ENCODE results near the gene POMGNT1. TPM values are rescaled to one million over a fixed set of nuclear protein-coding genes. Genes with fewer than 3 reads are reported as not detected.
A peak's percentile ranks its signal among the peaks of the same experiment; 100 is the strongest.

The POMGNT1 gene
- total and polyA plus RNA-seq, 5 donors from 2014 or later, result 28.9 to 35.8 (median 32.5) TPM

DNA sequence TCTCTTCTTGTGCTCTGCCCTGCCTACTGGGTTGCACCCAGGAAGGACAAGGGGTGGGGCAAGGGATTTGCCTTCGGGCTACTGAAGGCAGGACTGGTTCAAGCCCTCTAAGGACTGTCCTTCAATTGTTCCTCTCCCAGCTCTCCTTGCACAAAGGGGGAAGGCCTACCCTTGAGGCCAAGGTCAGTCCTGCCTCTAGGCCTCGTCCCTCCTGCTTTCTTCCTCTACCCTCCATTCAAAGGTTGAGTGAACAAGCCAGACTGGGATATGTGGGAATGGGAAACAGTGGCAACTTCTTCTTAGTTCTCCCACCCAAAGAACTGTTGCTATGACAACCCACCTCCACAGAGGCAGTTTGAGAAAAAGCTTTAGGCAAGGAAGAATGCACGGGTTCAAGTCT, 7.6 kb upstream of the POMGNT1 start:
- Mint-ChIP-seq H3K27me3 (no peaks in the 10 kb centered on the region), H3K4me3 (no peak overlapping the region), H3K27ac (peak overlapping the region in 1 of 3 donors; percentile 5), H3K4me1 (peaks cover 0 to 14% (median 10%) of the 10 kb centered on the region in 4 donors), H3K9me3 (no peaks in the 10 kb centered on the region), H3K36me3 (no peaks in the 10 kb centered on the region)
- Histone ChIP-seq H3K36me3 (ENCODE audit: control insufficient read depth, insufficient read depth, low read length) (no peaks in the 10 kb centered on the region), H3K27me3 (ENCODE audit: control insufficient read depth, insufficient read depth, low read length) (no peaks in the 10 kb centered on the region), H3K9me3 (ENCODE audit: control insufficient read depth in 2 of 2, low read length in 2 of 2) (no peaks in the 10 kb centered on the region), H3K27ac (ENCODE audit: insufficient read depth, low read length, poor library complexity, severe bottlenecking) (no peak overlapping the region), H3K4me1 (ENCODE audit: control insufficient read depth, insufficient read depth, low read length, poor library complexity, severe bottlenecking) (peaks cover 12% of the 10 kb centered on the region), H3K4me3 (ENCODE audit: low read depth, low read length) (no peak overlapping the region)
- no peak for DNase-seq
- ATAC-seq (ENCODE audit: low read depth in 2 of 2), result no peak

DNA sequence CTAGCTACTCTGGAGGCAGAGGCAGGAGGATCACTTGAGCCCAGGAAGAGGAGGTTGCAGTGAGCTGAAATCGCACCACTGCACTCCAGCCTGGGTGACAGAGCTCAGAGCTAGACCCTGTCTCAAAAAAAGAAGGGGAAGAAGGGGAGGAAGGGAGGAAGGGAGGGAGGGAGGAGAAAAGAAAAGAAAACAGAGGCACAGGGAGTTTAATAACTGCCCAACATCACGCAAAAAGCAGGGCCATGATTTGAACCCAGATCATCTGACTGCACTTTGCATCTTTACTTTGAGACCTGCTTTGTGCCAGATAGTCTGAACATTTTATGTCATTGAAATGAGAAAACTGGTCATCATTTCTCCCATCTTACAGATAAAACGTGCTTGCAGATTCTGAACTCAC, 6.9 kb upstream of the POMGNT1 start:
- H3K4me1 Mint-ChIP-seq, result peaks cover 0 to 16% (median 11%) of the 10 kb centered on the region in 4 donors
- H3K27me3 ChIP-seq (ENCODE audit: control insufficient read depth, insufficient read depth, low read length), result no peaks in the 10 kb centered on the region

DNA sequence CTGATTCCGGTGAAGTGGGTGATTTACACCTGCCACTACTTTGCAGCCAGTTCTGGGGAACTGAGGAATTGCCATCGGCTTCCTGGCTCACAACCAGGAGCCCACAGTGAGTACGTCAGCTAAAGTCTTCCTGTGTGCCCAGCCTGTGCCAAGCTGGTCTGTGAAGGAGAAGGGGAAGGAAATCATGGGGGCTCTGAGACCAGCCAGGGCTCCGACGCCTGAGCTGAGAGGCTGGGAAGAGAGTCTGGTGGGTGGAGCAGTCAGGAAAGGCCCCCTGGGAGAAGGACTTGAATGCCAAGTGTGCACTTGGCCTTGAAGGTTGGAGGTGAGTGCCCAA, 6.1 kb upstream of the POMGNT1 start:
- Mint-ChIP-seq H3K27ac (peak overlapping the region in 1 of 3 donors; percentile 9), H3K36me3 (no peaks in the 10 kb centered on the region), H3K27me3 (no peaks in the 10 kb centered on the region), H3K4me3 (peak overlapping the region in 3 of 4 donors; percentile 4 to 59 (median 43)), H3K4me1 (peaks cover 0 to 18% (median 12%) of the 10 kb centered on the region in 4 donors), H3K9me3 (no peaks in the 10 kb centered on the region)
- Histone ChIP-seq H3K27ac (ENCODE audit: insufficient read depth, low read length, poor library complexity, severe bottlenecking) (no peak overlapping the region), H3K27me3 (ENCODE audit: control insufficient read depth, insufficient read depth, low read length) (no peaks in the 10 kb centered on the region), H3K9me3 (ENCODE audit: control insufficient read depth in 2 of 2, low read length in 2 of 2) (no peaks in the 10 kb centered on the region), H3K4me1 (ENCODE audit: control insufficient read depth, insufficient read depth, low read length, poor library complexity, severe bottlenecking) (peaks cover 12% of the 10 kb centered on the region), H3K36me3 (ENCODE audit: control insufficient read depth, insufficient read depth, low read length) (no peaks in the 10 kb centered on the region), H3K4me3 (ENCODE audit: low read depth, low read length) (no peak overlapping the region)
- ATAC-seq (ENCODE audit: low read depth in 2 of 2), result no peak
- no peak for DNase-seq

More for the DNA sequence above, 6.9 kb upstream of the POMGNT1 start:
- Histone ChIP-seq H3K36me3 (ENCODE audit: control insufficient read depth, insufficient read depth, low read length) (no peaks in the 10 kb centered on the region), H3K4me1 (ENCODE audit: control insufficient read depth, insufficient read depth, low read length, poor library complexity, severe bottlenecking) (peaks cover 12% of the 10 kb centered on the region), H3K9me3 (ENCODE audit: control insufficient read depth in 2 of 2, low read length in 2 of 2) (no peaks in the 10 kb centered on the region), H3K27ac (ENCODE audit: insufficient read depth, low read length, poor library complexity, severe bottlenecking) (no peak overlapping the region), H3K4me3 (ENCODE audit: low read depth, low read length) (no peak overlapping the region)
- Mint-ChIP-seq H3K36me3 (no peaks in the 10 kb centered on the region), H3K4me3 (no peak overlapping the region), H3K27me3 (no peaks in the 10 kb centered on the region), H3K27ac (peak overlapping the region in 1 of 3 donors; percentile 82), H3K9me3 (no peaks in the 10 kb centered on the region)
- ATAC-seq (ENCODE audit: low read depth in 2 of 2) (no peak), DNase-seq (no peak)

- Histone ChIP-seq H3K27me3 (ENCODE audit: control insufficient read depth, insufficient read depth, low read length) (no peaks in the 10 kb centered on the region), H3K36me3 (ENCODE audit: control insufficient read depth, insufficient read depth, low read length) (no peaks in the 10 kb centered on the region), H3K9me3 (ENCODE audit: control insufficient read depth in 2 of 2, low read length in 2 of 2) (no peaks in the 10 kb centered on the region), H3K27ac (ENCODE audit: insufficient read depth, low read length, poor library complexity, severe bottlenecking) (no peak overlapping the region), H3K4me1 (ENCODE audit: control insufficient read depth, insufficient read depth, low read length, poor library complexity, severe bottlenecking) (peaks cover 17% of the 10 kb centered on the region), H3K4me3 (ENCODE audit: low read depth, low read length) (no peak overlapping the region)
- H3K36me3 Mint-ChIP-seq, result no peaks in the 10 kb centered on the region
- H3K4me3 Mint-ChIP-seq, result peak overlapping the region in 3 of 4 donors; percentile 43 to 85 (median 59)
- ATAC-seq (ENCODE audit: low read depth in 2 of 2) (no peak), DNase-seq (no peak)
- H3K27ac Mint-ChIP-seq, result peak overlapping the region in 1 of 3 donors; percentile 6
- no peaks in the 10 kb centered on the region for H3K27me3 Mint-ChIP-seq
- H3K4me1 Mint-ChIP-seq, result peaks cover 0 to 23% (median 16%) of the 10 kb centered on the region in 4 donors
- H3K9me3 Mint-ChIP-seq, result no peaks in the 10 kb centered on the region
These were observed 5.6 kb upstream of the POMGNT1 start for GRCh38 chr1:46203738-46204405.

GRCh38 chr1:46199233-46199749, 1.1 kb upstream of the POMGNT1 start:
- H3K36me3 ChIP-seq (ENCODE audit: control insufficient read depth, insufficient read depth, low read length), result peaks cover 7% of the 10 kb centered on the region
- Mint-ChIP-seq H3K9me3 (no peaks in the 10 kb centered on the region), H3K4me1 (peaks cover 4 to 46% (median 26%) of the 10 kb centered on the region in 4 donors), H3K36me3 (peaks cover 12% of the 10 kb centered on the region), H3K27me3 (no peaks in the 10 kb centered on the region), H3K27ac (peak overlapping the region in 2 of 3 donors; percentile 60 to 87), H3K4me3 (peak overlapping the region; percentile 85 to 90 (median 90))
- DNase-seq (no peak), ATAC-seq (ENCODE audit: low read depth in 2 of 2) (no peak)
- no peaks in the 10 kb centered on the region for H3K9me3 ChIP-seq (ENCODE audit: control insufficient read depth in 2 of 2, low read length in 2 of 2)
- no peaks in the 10 kb centered on the region for H3K27me3 ChIP-seq (ENCODE audit: control insufficient read depth, insufficient read depth, low read length)
- peaks cover 34% of the 10 kb centered on the region for H3K4me1 ChIP-seq (ENCODE audit: control insufficient read depth, insufficient read depth, low read length, poor library complexity, severe bottlenecking)
- no peak overlapping the region for H3K27ac ChIP-seq (ENCODE audit: insufficient read depth, low read length, poor library complexity, severe bottlenecking)
- peak overlapping the region; percentile 19 for H3K4me3 ChIP-seq (ENCODE audit: low read depth, low read length)

DNA sequence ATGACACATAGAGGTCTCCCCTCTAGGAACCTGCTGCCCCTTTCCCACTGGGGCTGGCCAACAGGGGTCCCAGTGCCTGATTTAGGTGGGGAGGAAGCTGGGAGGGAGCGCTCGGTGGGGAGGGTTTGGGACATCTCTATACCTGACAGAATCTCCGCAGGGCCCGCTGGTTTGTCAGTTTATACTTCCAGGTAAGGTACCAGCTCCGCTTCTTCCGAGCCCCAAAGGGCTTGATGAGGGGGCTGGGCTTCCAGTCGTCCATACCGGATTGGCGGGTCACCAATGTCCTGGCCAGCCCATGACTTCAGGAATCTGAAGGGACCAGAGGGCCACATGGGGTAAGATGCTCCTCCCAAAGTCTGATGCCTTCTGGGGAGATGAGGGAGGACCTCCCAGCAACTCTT, 672 bp downstream of the POMGNT1 start:
- no peaks in the 10 kb centered on the region for H3K27me3 ChIP-seq (ENCODE audit: control insufficient read depth, insufficient read depth, low read length)
- peaks cover 20% of the 10 kb centered on the region for H3K36me3 ChIP-seq (ENCODE audit: control insufficient read depth, insufficient read depth, low read length)
- DNase-seq, result no peak
- Mint-ChIP-seq H3K4me3 (peak overlapping the region; percentile 85 to 91 (median 88)), H3K4me1 (peaks cover 4 to 33% (median 20%) of the 10 kb centered on the region in 4 donors), H3K9me3 (no peaks in the 10 kb centered on the region), H3K27ac (peak overlapping the region in 2 of 3 donors; percentile 31 to 75), H3K36me3 (peaks cover 12% of the 10 kb centered on the region), H3K27me3 (no peaks in the 10 kb centered on the region)
- peak overlapping the region; percentile 90 for H3K4me3 ChIP-seq (ENCODE audit: low read depth, low read length)
- ATAC-seq (ENCODE audit: low read depth in 2 of 2), result no peak
- H3K4me1 ChIP-seq (ENCODE audit: control insufficient read depth, insufficient read depth, low read length, poor library complexity, severe bottlenecking), result peaks cover 22% of the 10 kb centered on the region
- H3K9me3 ChIP-seq (ENCODE audit: control insufficient read depth in 2 of 2, low read length in 2 of 2), result no peaks in the 10 kb centered on the region
- H3K27ac ChIP-seq (ENCODE audit: insufficient read depth, low read length, poor library complexity, severe bottlenecking), result peak overlapping the region; percentile 36

GRCh38 chr1:46196609-46197008, 1.6 kb downstream of the POMGNT1 start:
- Mint-ChIP-seq H3K27me3 (no peaks in the 10 kb centered on the region), H3K4me3 (peak overlapping the region in 3 of 4 donors; percentile 70 to 90 (median 85)), H3K9me3 (no peaks in the 10 kb centered on the region), H3K4me1 (peaks cover 4 to 32% (median 19%) of the 10 kb centered on the region in 4 donors), H3K36me3 (peaks cover 16% of the 10 kb centered on the region), H3K27ac (peak overlapping the region in 1 of 3 donors; percentile 75)
- DNase-seq (no peak), ATAC-seq (ENCODE audit: low read depth in 2 of 2) (no peak)
- Histone ChIP-seq H3K9me3 (ENCODE audit: control insufficient read depth in 2 of 2, low read length in 2 of 2) (no peaks in the 10 kb centered on the region), H3K4me1 (ENCODE audit: control insufficient read depth, insufficient read depth, low read length, poor library complexity, severe bottlenecking) (peaks cover 22% of the 10 kb centered on the region), H3K36me3 (ENCODE audit: control insufficient read depth, insufficient read depth, low read length) (peaks cover 25% of the 10 kb centered on the region), H3K27me3 (ENCODE audit: control insufficient read depth, insufficient read depth, low read length) (no peaks in the 10 kb centered on the region), H3K27ac (ENCODE audit: insufficient read depth, low read length, poor library complexity, severe bottlenecking) (no peak overlapping the region), H3K4me3 (ENCODE audit: low read depth, low read length) (no peak overlapping the region)

Measured in CD4-positive, CD25-positive, alpha-beta regulatory T cell (primary cell).